ENCODE results near the gene ANO6.

GRCh38 chr12:45215419-45216229, at the start of gene ANO6:
- peak; percentile 48 for TF ChIP-seq CTCF (IDR thresholded peaks at IDR 0.05)
- TF ChIP-seq ZFX (IDR thresholded peaks at IDR 0.05; ENCODE audit: borderline replicate concordance): no peak
